ENCODE results near the gene CEND1.

The CEND1 gene

GRCh38 chr11:824292-824880 is 34.5 kb upstream of the CEND1 start:
- Histone ChIP-seq H3K4me2 (ENCODE audit: low read length) (no peak overlapping the region), H4K20me1 (ENCODE audit: insufficient read depth, low read length) (peaks cover 16% of the 10 kb centered on the region), H3K79me2 (ENCODE audit: low read length) (peaks cover 11% of the 10 kb centered on the region; the same call in 1 of the 2 replicates), H3K36me3 (replicated peaks; ENCODE audit: low read depth, low read length) (peaks cover 11% of the 10 kb centered on the region), H3K4me3 (ENCODE audit: low read length) (no peak overlapping the region), H3K9ac (ENCODE audit: low read length) (no peak overlapping the region), H3K4me1 (ENCODE audit: low read length) (peaks cover 35% of the 10 kb centered on the region), H3K27ac (ENCODE audit: low read length) (no peak overlapping the region), H2AFZ (ENCODE audit: low read depth, low read length) (no peak overlapping the region), H3K9me3 (ENCODE audit: insufficient read depth, low read length) (no peaks in the 10 kb centered on the region), H3K27me3 (ENCODE audit: low read depth, low read length) (no peaks in the 10 kb centered on the region)
- no peak for TF ChIP-seq EZH2phosphoT487 (IDR thresholded peaks at IDR 0.05; ENCODE audit: low read depth)
- TF ChIP-seq CTCF (IDR thresholded peaks at IDR 0.05; ENCODE audit: low read depth, low read length), result no peak

GRCh38 chr11:823441-824291 is 33.8 kb upstream of the CEND1 start:
- H3K36me3 ChIP-seq (replicated peaks; ENCODE audit: low read depth, low read length), result peaks cover 11% of the 10 kb centered on the region
- peaks cover 11% of the 10 kb centered on the region; the same call in 1 of the 2 replicates for H3K79me2 ChIP-seq (ENCODE audit: low read length)
- no peak overlapping the region for H3K9ac ChIP-seq (ENCODE audit: low read length)
- H3K27me3 ChIP-seq (ENCODE audit: low read depth, low read length), result no peaks in the 10 kb centered on the region
- no peak overlapping the region for H3K27ac ChIP-seq (ENCODE audit: low read length)
- no peaks in the 10 kb centered on the region for H3K9me3 ChIP-seq (ENCODE audit: insufficient read depth, low read length)
- peaks cover 32% of the 10 kb centered on the region for H3K4me1 ChIP-seq (ENCODE audit: low read length)
- H2AFZ ChIP-seq (ENCODE audit: low read depth, low read length), result no peak overlapping the region
- peaks cover 16% of the 10 kb centered on the region for H4K20me1 ChIP-seq (ENCODE audit: insufficient read depth, low read length)
- no peak for TF ChIP-seq EZH2phosphoT487 (IDR thresholded peaks at IDR 0.05; ENCODE audit: low read depth)
- no peak for TF ChIP-seq CTCF (IDR thresholded peaks at IDR 0.05; ENCODE audit: low read depth, low read length)
- no peak overlapping the region for H3K4me2 ChIP-seq (ENCODE audit: low read length)
- no peak overlapping the region for H3K4me3 ChIP-seq (ENCODE audit: low read length)

DNA sequence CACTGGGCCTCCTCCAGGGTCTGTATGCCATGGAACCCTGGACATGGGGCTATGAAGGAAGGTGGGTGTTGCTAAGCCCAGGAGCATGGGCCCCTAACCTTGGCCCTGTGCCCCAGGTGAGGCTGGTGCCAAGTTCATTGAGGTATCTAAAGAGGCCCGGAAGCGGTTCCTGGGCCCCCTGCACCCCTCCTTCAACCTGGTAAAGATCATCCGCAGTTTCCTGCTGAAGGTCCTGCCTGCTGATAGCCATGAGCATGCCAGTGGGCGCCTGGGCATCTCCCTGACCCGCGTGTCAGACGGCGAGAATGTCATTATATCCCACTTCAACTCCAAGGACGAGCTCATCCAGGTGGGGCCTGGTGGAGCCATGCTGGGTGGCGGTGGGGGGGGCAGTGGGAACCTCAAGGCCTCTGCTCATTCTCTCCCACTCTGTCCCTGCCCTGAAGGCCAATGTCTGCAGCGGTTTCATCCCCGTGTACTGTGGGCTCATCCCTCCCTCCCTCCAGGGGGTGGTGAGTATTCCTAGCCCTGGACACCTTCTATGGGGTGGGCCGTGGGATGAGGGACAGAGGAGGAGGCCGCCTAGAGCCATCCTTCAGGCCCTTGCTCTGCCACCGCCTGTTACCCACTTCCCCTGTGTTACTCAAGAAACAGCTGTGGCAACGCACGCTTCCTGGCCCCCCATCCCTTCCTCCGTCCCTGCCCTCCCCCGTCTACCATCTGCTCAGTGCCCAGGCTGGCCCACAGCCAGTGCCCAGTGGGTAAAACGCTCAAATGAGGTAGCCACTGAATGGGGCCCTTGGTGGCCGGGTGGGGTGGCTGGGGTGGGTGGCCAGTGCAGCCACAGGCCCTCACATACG is 31.9 kb upstream of the CEND1 start:
- Histone ChIP-seq H3K9ac (ENCODE audit: low read length) (no peak overlapping the region), H3K27me3 (ENCODE audit: low read depth, low read length) (no peaks in the 10 kb centered on the region), H3K9me3 (ENCODE audit: insufficient read depth, low read length) (no peaks in the 10 kb centered on the region), H4K20me1 (ENCODE audit: insufficient read depth, low read length) (peaks cover 16% of the 10 kb centered on the region), H3K36me3 (replicated peaks; ENCODE audit: low read depth, low read length) (peaks cover 11% of the 10 kb centered on the region), H3K4me2 (ENCODE audit: low read length) (no peak overlapping the region), H3K4me3 (ENCODE audit: low read length) (no peak overlapping the region), H3K79me2 (ENCODE audit: low read length) (peaks cover 11% of the 10 kb centered on the region; the same call in 1 of the 2 replicates), H3K4me1 (ENCODE audit: low read length) (peaks cover 23% of the 10 kb centered on the region), H2AFZ (ENCODE audit: low read depth, low read length) (no peak overlapping the region), H3K27ac (ENCODE audit: low read length) (no peak overlapping the region)
- TF ChIP-seq CTCF (IDR thresholded peaks at IDR 0.05; ENCODE audit: low read depth, low read length) (no peak), EZH2phosphoT487 (IDR thresholded peaks at IDR 0.05; ENCODE audit: low read depth) (no peak)
